RWPE2 (cell line): ENCODE data around the gene SLCO3A1.
A peak's percentile ranks its signal among the peaks of the same experiment; 100 is the strongest.

Experiments
- ATAC-seq: fragments of 200-7000 bp; cut with Tn5 transposase; 3 replicates; pipeline ENCODE4 v1.9.1; 2021; ENCODE audit warnings: low read depth
- DNase-seq: peaks from one replicate; pipeline ENCODE4 v3.0.0-alpha.2; 2020; ENCODE audit warnings: low spot score
- H3K27ac ChIP-seq: fragments of 450-650 bp; 2 replicates; pipeline ENCODE4 v1.5.1; 2017; ENCODE audit warnings: mild to moderate bottlenecking; ENCODE audit not compliant: poor library complexity, severe bottlenecking
- H3K27me3 ChIP-seq: fragments of 250-450 bp; sonication (Bioruptor Pico); 2 replicates; pipeline ENCODE4 v1.5.1; 2021; ENCODE audit warnings: mild to moderate bottlenecking, moderate library complexity; ENCODE audit not compliant: insufficient read depth, poor library complexity, severe bottlenecking
- H3K36me3 ChIP-seq: fragments of 250-450 bp; sonication (Bioruptor Pico); 2 replicates; pipeline ENCODE4 v1.5.1; 2020; ENCODE audit warnings: low read depth, mild to moderate bottlenecking, moderate library complexity
- H3K4me1 ChIP-seq: fragments of 250-450 bp; sonication (Bioruptor Pico); 2 replicates; pipeline ENCODE4 v1.5.1; 2021; ENCODE audit warnings: mild to moderate bottlenecking, moderate library complexity; ENCODE audit not compliant: insufficient read depth, poor library complexity, severe bottlenecking
- H3K4me3 ChIP-seq: fragments of 250-450 bp; sonication (Bioruptor Pico); 2 replicates; pipeline ENCODE4 v1.5.1; 2021; ENCODE audit warnings: mild to moderate bottlenecking, moderate library complexity; ENCODE audit not compliant: severe bottlenecking
- H3K9me3 ChIP-seq: fragments of 250-450 bp; sonication (Bioruptor Pico); 2 replicates; pipeline ENCODE4 v1.5.1; 2021; ENCODE audit warnings: mild to moderate bottlenecking, moderate library complexity; ENCODE audit not compliant: severe bottlenecking
- TF ChIP-seq, protein P1 (sequence below): fragments of 450-650 bp; IDR thresholded peaks from one replicate; pipeline ENCODE4 v1.5.1; 2017; ENCODE audit warnings: mild to moderate bottlenecking, moderate library complexity; ENCODE audit not compliant: poor library complexity, severe bottlenecking

Gene SLCO3A1

DNA sequence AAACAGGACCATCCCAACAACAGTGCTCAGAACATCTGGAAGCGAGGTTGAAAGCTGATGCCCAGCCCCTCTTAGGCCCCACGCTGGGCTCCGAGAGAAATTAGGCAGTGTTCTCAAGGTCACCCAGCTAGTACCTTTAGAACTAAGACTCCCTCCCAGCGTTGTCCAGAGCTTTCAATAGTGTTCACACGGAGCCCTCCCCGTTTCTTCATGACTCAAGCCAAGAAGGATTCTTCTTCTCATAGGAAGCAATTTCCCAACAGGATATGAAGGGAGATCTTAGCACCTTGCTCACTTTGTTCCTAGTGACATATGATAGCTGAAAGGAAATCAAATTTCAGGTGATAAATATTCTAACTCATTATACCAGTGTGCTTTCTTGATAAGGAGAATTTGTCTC lies 296.0 kb downstream of the SLCO3A1 start:
- Histone ChIP-seq H3K27ac (no peak overlapping the region), H3K4me1 (no peaks in the 10 kb centered on the region), H3K4me3 (no peak overlapping the region), H3K27me3 (no peaks in the 10 kb centered on the region), H3K9me3 (no peaks in the 10 kb centered on the region), H3K36me3 (0 out of 2 replicates have a peak, but pooled peaks cover 6% of the 10 kb centered on the region)
- ATAC-seq = no peak
- peak; percentile 38 for DNase-seq
- TF ChIP-seq, protein P1, sequence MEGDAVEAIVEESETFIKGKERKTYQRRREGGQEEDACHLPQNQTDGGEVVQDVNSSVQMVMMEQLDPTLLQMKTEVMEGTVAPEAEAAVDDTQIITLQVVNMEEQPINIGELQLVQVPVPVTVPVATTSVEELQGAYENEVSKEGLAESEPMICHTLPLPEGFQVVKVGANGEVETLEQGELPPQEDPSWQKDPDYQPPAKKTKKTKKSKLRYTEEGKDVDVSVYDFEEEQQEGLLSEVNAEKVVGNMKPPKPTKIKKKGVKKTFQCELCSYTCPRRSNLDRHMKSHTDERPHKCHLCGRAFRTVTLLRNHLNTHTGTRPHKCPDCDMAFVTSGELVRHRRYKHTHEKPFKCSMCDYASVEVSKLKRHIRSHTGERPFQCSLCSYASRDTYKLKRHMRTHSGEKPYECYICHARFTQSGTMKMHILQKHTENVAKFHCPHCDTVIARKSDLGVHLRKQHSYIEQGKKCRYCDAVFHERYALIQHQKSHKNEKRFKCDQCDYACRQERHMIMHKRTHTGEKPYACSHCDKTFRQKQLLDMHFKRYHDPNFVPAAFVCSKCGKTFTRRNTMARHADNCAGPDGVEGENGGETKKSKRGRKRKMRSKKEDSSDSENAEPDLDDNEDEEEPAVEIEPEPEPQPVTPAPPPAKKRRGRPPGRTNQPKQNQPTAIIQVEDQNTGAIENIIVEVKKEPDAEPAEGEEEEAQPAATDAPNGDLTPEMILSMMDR = no peak

DNA sequence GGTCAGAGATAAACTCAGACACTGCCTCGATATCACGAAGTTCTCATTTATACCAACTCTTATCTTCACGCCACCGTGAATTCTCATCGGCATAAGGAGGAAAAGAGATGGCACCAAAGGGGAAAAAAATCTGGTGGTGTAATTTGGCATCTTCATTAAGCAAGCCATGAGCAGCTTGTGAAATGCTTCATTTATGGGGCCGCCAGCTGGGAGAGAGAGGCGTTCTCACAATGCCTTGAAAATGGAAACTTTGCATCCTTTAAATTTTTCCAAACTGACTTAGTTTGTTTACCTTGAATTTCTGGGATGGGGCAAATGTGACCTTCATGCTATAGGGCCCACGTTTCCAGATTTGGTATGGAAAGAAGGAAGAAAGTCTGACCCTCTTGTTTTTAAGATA lies 297.7 kb downstream of the SLCO3A1 start:
- ATAC-seq = no peak
- Histone ChIP-seq H3K27ac (no peak overlapping the region), H3K4me3 (no peak overlapping the region), H3K36me3 (0 out of 2 replicates have a peak, but pooled peaks cover 6% of the 10 kb centered on the region), H3K27me3 (no peaks in the 10 kb centered on the region), H3K4me1 (no peaks in the 10 kb centered on the region), H3K9me3 (no peaks in the 10 kb centered on the region)
- DNase-seq = no peak
- TF ChIP-seq, protein P1 = no peak

DNA sequence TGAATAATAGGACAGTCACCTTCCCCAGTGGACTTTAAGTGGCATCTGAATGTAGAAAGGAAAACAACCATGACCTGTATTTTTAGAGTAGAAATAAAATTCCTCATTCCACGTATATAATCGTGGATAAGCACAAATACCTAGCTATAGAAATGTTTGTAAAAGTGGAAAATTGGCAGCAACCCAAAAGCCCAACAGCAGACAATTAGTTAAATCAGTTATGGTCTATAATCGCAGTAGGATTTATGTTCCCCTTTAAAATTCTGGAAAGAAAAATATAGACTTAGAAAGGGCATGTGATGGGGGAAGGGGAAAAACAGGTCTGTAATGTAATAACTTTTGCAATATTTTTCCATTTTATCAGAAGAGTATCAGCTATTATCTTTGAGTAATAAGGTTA lies 298.2 kb downstream of the SLCO3A1 start:
- Histone ChIP-seq H3K4me3 (no peak overlapping the region), H3K27ac (no peak overlapping the region), H3K27me3 (no peaks in the 10 kb centered on the region), H3K9me3 (no peaks in the 10 kb centered on the region), H3K36me3 (0 out of 2 replicates have a peak, but pooled peaks cover 6% of the 10 kb centered on the region), H3K4me1 (no peaks in the 10 kb centered on the region)
- DNase-seq (no peak), ATAC-seq (no peak)
- TF ChIP-seq, protein P1 = no peak

DNA sequence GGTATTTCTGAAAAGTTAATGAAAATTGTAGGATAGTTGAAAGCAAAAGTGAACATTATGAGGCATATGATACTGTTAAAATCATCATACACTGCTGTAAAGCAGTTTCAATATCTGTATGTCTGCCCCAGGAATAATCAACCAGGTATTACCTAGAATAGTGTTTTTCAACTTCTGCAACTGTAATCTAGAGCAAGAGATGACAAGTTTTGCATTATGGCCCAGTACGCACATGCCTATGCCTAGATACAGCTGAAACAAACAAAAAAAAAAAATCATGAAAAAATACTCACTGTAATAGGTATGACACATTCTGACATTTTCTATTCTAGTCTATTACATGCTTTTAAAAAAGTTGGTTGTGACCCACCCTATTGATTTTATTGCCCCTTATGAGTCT lies 299.5 kb downstream of the SLCO3A1 start:
- 0 out of 2 replicates have a peak, but pooled peaks cover 6% of the 10 kb centered on the region for H3K36me3 ChIP-seq
- TF ChIP-seq, protein P1 = no peak
- no peak for ATAC-seq

DNA sequence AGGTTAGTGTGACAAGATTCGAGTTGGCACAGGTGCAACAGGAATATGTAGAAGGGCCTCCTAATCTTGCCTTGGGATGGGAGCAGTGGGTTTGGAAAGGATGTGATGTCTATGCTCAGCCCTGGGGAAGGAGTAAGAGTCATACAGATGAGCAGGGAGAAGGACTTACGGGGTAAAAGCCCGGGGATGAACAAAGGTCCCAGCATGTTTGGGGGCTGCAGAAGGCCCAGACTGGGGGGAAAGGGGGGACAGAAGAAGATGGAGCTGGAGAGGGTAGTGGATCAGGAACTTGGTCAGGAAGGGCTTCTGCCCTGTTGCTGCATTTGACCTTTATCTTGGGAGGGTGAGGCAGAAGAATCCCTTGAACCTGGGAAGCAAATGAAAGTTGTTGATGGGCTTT lies 300.1 kb downstream of the SLCO3A1 start:
- Histone ChIP-seq H3K4me3 (no peak overlapping the region), H3K4me1 (peaks cover 7% of the 10 kb centered on the region), H3K27me3 (no peaks in the 10 kb centered on the region), H3K27ac (no peak overlapping the region), H3K9me3 (no peaks in the 10 kb centered on the region), H3K36me3 (0 out of 2 replicates have a peak, but pooled peaks cover 6% of the 10 kb centered on the region)
- no peak for DNase-seq
- no peak for ATAC-seq
- TF ChIP-seq, protein P1 = no peak

More for the DNA sequence above, 299.5 kb downstream of the SLCO3A1 start:
- no peaks in the 10 kb centered on the region for H3K27me3 ChIP-seq
- H3K4me1 ChIP-seq = peaks cover under 1% of the 10 kb centered on the region
- DNase-seq = no peak
- H3K27ac ChIP-seq = no peak overlapping the region
- H3K9me3 ChIP-seq = no peaks in the 10 kb centered on the region
- H3K4me3 ChIP-seq = no peak overlapping the region
